Esophagus squamous epithelium (tissue), 5 donors: ENCODE results near the gene DDIT4. TPM values are rescaled to one million over a fixed set of nuclear protein-coding genes. Genes with fewer than 3 reads are reported as not detected.
A peak's percentile ranks its signal among the peaks of the same experiment; 100 is the strongest.
"Not testable (repeated sequence)": the region's sequence is repeated elsewhere in the genome, so short reads cannot be mapped to it uniquely, and the experiment has no call there.

Experiments
- DNase-seq: peaks from one replicate; lab custom pipeline; 2025; lab: John Stamatoyannopoulos, UW
- H3K27ac ChIP-seq, 4 donors: fragments of 200-600 bp; sonication (generic); one replicate each; pipeline ENCODE4 v1.5.1; 2016 to 2019; ENCODE audit warnings: mild to moderate bottlenecking in 1 of 4
- H3K27me3 ChIP-seq, 4 donors: fragments of 200-600 bp; sonication (generic); 1 replicate in 3 of 4; 2 replicates in 1 of 4; pipeline versions ENCODE4 v1.5.1 to v1.6.0; 2017 to 2021; ENCODE audit warnings: antibody characterized with exemption in 1 of 4
- H3K36me3 ChIP-seq, 3 donors: fragments of 200-600 bp; sonication (generic); one replicate each; pipeline ENCODE4 v1.5.1; 2016 to 2019
- H3K4me1 ChIP-seq, 3 donors: fragments of 200-600 bp; sonication (generic); one replicate each; pipeline ENCODE4 v1.5.1; 2017 to 2019
- H3K4me3 ChIP-seq, 4 donors: fragments of 200-600 bp; sonication (generic); 1 replicate in 3 of 4; 2 replicates in 1 of 4; pipeline ENCODE4 v1.5.1; 2016 to 2019; ENCODE audit warnings: mild to moderate bottlenecking in 2 of 4, moderate library complexity in 1 of 4
- H3K9me3 ChIP-seq, 3 donors: fragments of 200-600 bp; sonication (generic); one replicate each; pipeline ENCODE4 v1.5.1; 2016 to 2019
- CTCF ChIP-seq, 6 experiments: fragments of 450-650 bp in 4 of 6; fragments of 200-600 bp in 2 of 6; sonication (generic) in 2 of 6; IDR thresholded peaks; one replicate each; pipeline ENCODE4 v1.5.1; 2016 to 2019; ENCODE audit warnings: antibody characterized with exemption in 6 of 6, mild to moderate bottlenecking in 4 of 6, moderate library complexity in 4 of 6
- POLR2A ChIP-seq, 4 donors: fragments of 450-650 bp; IDR thresholded peaks; one replicate each; pipeline ENCODE4 v1.6.1; 2017; ENCODE audit warnings: antibody characterized with exemption in 4 of 4, mild to moderate bottlenecking in 4 of 4, moderate library complexity in 3 of 4
- WGBS, 2 donors: methylation state at CpG; one replicate each; pipeline ENCODE4 v1.1.5; 2018; 5-methylcytosine and 5-hydroxymethylcytosine counted together
- intact Hi-C: fragments of 100-400 bp; cut with DNase I; formaldehyde crosslinking; loops from one replicate; pipeline ENCODE4 v1.15.0; 2022
- total RNA-seq, 4 donors: library from RNA; depleted of rRNA; stranded (reverse); fragments of >200 nt; gene quantifications; one replicate each; pipeline ENCODE4 v1.1.0, GENCODE V29; 2016
- donor health status: DM: yes; HTN: yes; CAD: no.

Gene DDIT4
- 100 to 1,000 TPM in 3 of 4 donors, 10 to 100 TPM in 1; 49.4 to 384 (median 138) TPM for total RNA-seq

DNA sequence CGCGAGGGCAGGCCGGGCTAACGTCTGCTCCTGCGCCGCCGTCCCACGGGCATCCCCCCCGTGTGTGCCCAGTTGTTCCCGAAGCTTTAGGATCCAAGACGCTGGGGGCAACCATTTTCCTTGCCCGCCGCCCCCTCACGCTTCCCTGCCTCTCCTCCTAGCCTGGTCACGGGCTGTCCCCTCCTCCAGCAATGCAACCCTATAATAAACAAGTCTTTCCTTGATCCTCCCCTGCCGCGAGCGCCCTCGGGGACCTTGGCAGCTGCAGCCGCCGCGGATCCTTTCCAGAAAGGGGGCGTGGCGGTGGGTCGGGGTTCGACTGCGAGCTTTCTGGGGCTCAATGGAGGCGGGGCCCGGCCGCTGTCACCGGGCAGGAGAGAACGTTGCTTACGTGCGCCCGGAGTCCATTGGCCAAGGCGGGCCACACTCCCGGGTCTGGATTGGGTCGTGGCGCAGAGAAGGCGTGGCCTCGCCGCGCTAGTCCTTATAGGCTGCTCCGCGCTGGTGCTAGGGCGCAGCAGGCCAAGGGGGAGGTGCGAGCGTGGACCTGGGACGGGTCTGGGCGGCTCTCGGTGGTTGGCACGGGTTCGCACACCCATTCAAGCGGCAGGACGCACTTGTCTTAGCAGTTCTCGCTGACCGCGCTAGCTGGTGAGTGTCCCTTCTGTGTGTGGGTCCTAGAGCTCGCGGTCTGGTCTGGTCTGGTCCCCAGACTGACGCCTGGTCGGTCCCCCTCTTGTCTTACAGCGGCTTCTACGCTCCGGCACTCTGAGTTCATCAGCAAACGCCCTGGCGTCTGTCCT lies at the start of gene DDIT4:
Gene DDIT4 (plus strand): TSS at position 515 of the 803 bp plus-strand sequence. CDS start 293 bp downstream, outside the sequence.
- Histone ChIP-seq H3K9me3 (no peaks in the 10 kb centered on the region), H3K27ac (peak within 1 kb of the TSS; percentile 96 to 100 (median 98)), H3K4me3 (peak within 1 kb of the TSS; percentile 84 to 98 (median 88)), H3K36me3 (peaks cover 0 to 23% (median 20%) of the 10 kb centered on the region in 3 donors), H3K27me3 (no peaks in the 10 kb centered on the region), H3K4me1 (peaks cover 15 to 47% (median 24%) of the 10 kb centered on the region in 3 donors)
- peak in 4 of 6 experiments; percentile 2 to 36 (median 24) for TF ChIP-seq CTCF (IDR thresholded peaks at IDR 0.05)
- peak in 3 of 4 donors; percentile 100 for TF ChIP-seq POLR2A (IDR thresholded peaks at IDR 0.05)
- 0 to 1% methylated on average over 19 to 25 of the region's 67 CpGs for WGBS, 2 donors
- intact Hi-C loops = no loop called here
- peak; percentile 96 for DNase-seq

GRCh38 chr10:72224191-72224590 lies 49.5 kb upstream of the DDIT4 start:
- H3K4me3 ChIP-seq, H3K9me3 ChIP-seq, DNase-seq, H3K27me3 ChIP-seq: not testable (repeated sequence)
- H3K36me3 ChIP-seq = peaks cover 0 to 74% (median 8%) of the 10 kb centered on the region in 3 donors
- WGBS, 2 donors = 86 to 96% methylated on average over 6 of the region's 6 CpGs
- peak overlapping the region; percentile 38 to 89 (median 82) for H3K27ac ChIP-seq
- peaks cover 5 to 73% (median 22%) of the 10 kb centered on the region in 3 donors for H3K4me1 ChIP-seq
- intact Hi-C loops = loop anchor here (5.0 kb wide), 1 partner anchor 177 kb away; no protein-coding TSS in a partner anchor

- H3K36me3 ChIP-seq = peaks cover 0 to 68% (median 2%) of the 10 kb centered on the region in 3 donors
- WGBS, 2 donors = 53 to 71% methylated on average over 6 of the region's 6 CpGs
- H3K27me3 ChIP-seq = no peaks in the 10 kb centered on the region
Measured at GRCh38 chr10:72226418-72227027, 47.2 kb upstream of the DDIT4 start.

DNA sequence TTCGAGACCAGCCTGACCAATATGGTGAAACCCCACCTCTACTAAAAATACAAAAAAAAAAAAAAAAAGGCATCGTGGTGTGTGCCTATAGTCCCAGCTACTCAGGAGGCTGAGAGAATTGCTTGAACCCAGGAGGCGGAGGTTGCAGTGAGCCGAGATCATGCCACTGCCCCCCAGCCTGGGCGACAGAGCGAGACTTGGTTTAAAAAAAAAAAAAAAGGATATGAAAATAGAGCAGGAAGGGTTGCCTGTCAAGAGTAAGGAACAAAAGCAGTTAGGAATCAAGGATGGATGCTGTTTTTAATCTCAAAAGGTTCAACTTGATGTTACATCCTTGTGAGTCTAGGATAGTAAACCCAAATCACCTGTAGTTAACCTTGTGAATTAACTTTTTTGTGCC lies 45.9 kb upstream of the DDIT4 start:
- Histone ChIP-seq H3K27ac (peak overlapping the region in 3 of 4 donors; percentile 54 to 69 (median 59)), H3K9me3 (no peaks in the 10 kb centered on the region), H3K36me3 (peaks cover 0 to 74% (median 2%) of the 10 kb centered on the region in 3 donors), H3K4me3 (no peak overlapping the region), H3K4me1 (peaks cover 13 to 78% (median 24%) of the 10 kb centered on the region in 3 donors), H3K27me3 (no peaks in the 10 kb centered on the region)
- intact Hi-C loops = no loop called here
- TF ChIP-seq CTCF (IDR thresholded peaks at IDR 0.05) (no peak), POLR2A (IDR thresholded peaks at IDR 0.05) (no peak)
- no peak for DNase-seq
- 86 to 87% methylated on average over 6 of the region's 6 CpGs for WGBS, 2 donors

More at GRCh38 chr10:72226418-72227027, 47.2 kb upstream of the DDIT4 start:
- Histone ChIP-seq H3K4me3 (no peak overlapping the region), H3K4me1 (peaks cover 10 to 81% (median 29%) of the 10 kb centered on the region in 3 donors), H3K9me3 (no peaks in the 10 kb centered on the region), H3K27ac (peak overlapping the region in 3 of 4 donors; percentile 29 to 83 (median 80))
- TF ChIP-seq CTCF (IDR thresholded peaks at IDR 0.05) (no peak), POLR2A (IDR thresholded peaks at IDR 0.05) (no peak)
- DNase-seq = no peak
- intact Hi-C loops = no loop called here

- H3K36me3 ChIP-seq = peaks cover 0 to 79% (median 2%) of the 10 kb centered on the region in 3 donors
- H3K9me3 ChIP-seq = no peaks in the 10 kb centered on the region
- TF ChIP-seq CTCF (IDR thresholded peaks at IDR 0.05) (no peak), POLR2A (IDR thresholded peaks at IDR 0.05) (no peak)
- intact Hi-C loops = no loop called here
- H3K27ac ChIP-seq = peak overlapping the region in 3 of 4 donors; percentile 54 to 69 (median 59)
- no peaks in the 10 kb centered on the region for H3K27me3 ChIP-seq
- H3K4me1 ChIP-seq = peaks cover 13 to 78% (median 20%) of the 10 kb centered on the region in 3 donors
- no peak overlapping the region for H3K4me3 ChIP-seq
- DNase-seq = no peak
- WGBS, 2 donors = 73 to 75% methylated on average over 2 of the region's 2 CpGs
Measured at GRCh38 chr10:72228318-72228751, 45.4 kb upstream of the DDIT4 start.
